ENCODE measurements around the gene CFAP73. TPM values are rescaled to one million over a fixed set of nuclear protein-coding genes. Genes with fewer than 3 reads are reported as not detected.
A peak's percentile ranks its signal among the peaks of the same experiment; 100 is the strongest.

Gene CFAP73
- total and polyA plus RNA-seq, 8 donors = 0.44 to 5.7 (median 1.6) TPM; not detected in 4

DNA sequence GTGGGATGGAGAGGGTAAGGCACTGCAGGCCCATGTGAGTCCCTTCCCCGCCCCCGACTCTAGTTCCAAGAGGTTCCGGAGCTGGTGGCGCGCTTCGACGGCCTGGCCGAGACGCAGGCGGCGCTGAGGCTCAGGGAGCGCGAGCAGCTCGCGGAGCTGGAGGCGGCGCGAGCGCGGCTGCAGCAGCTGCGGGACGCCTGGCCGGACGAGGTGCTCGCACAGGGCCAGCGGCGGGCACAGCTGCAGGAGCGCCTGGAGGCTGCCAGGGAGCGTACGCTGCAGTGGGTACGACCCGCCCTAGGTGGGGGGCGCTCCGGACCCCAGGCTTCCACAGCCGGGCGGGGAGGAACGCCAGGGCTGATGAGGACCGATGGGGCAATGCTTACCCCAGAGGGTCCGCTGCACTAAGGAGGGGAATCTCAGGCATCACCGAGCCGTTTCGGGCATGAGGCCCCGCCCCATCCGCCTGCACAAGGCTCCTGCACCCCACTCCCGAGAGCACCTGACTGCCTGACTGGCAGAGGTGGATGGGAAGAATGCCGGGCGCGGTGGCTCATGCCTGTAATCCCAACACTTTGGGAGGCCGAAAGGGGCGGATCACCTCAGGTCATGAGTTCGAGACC is 4.9 kb downstream of the CFAP73 start:
- TF ChIP-seq POLR2A (IDR thresholded peaks at IDR 0.05) = no peak
- TF ChIP-seq, protein P1, sequence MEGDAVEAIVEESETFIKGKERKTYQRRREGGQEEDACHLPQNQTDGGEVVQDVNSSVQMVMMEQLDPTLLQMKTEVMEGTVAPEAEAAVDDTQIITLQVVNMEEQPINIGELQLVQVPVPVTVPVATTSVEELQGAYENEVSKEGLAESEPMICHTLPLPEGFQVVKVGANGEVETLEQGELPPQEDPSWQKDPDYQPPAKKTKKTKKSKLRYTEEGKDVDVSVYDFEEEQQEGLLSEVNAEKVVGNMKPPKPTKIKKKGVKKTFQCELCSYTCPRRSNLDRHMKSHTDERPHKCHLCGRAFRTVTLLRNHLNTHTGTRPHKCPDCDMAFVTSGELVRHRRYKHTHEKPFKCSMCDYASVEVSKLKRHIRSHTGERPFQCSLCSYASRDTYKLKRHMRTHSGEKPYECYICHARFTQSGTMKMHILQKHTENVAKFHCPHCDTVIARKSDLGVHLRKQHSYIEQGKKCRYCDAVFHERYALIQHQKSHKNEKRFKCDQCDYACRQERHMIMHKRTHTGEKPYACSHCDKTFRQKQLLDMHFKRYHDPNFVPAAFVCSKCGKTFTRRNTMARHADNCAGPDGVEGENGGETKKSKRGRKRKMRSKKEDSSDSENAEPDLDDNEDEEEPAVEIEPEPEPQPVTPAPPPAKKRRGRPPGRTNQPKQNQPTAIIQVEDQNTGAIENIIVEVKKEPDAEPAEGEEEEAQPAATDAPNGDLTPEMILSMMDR (IDR thresholded peaks at IDR 0.05) = no peak
- TF ChIP-seq EP300 (IDR thresholded peaks at IDR 0.05) = no peak
- TF ChIP-seq POLR2AphosphoS5 (IDR thresholded peaks at IDR 0.05) = no peak

DNA sequence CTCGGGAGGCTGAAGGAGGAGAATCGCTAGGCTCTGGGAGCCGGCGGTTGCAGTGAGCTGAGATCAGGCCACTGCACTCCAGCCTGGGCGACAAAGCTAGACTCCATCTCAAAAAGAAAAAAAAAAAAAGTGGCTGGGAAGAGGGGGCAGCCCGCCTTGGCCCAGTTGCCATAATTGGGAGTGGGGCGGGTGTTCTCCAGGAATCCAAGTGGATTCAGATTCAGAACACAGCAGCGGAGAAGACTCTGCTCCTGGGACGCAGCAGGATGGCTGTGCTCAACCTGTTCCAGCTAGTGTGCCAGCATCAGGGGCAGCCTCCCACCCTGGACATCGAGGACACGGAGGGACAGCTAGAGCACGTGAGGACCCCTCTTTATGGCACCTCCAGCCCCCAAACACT is 5.5 kb downstream of the CFAP73 start:
- intact Hi-C loops (cut with DNase I; ENCODE audit: low total_unique reads) = no loop called here
- TF ChIP-seq, protein P1 (IDR thresholded peaks at IDR 0.05) = no peak
- no peak for TF ChIP-seq POLR2A (IDR thresholded peaks at IDR 0.05)
- no peak for TF ChIP-seq EP300 (IDR thresholded peaks at IDR 0.05)
- TF ChIP-seq POLR2AphosphoS5 (IDR thresholded peaks at IDR 0.05) = no peak
- Histone ChIP-seq H3K4me3 (no peak overlapping the region), H3K9me3 (no peaks in the 10 kb centered on the region), H3K27me3 (peaks cover 4 to 64% (median 45%) of the 10 kb centered on the region in 3 donors), H3K4me1 (peaks cover 20 to 37% (median 28%) of the 10 kb centered on the region in 4 donors), H3K36me3 (peaks cover 25 to 32% (median 30%) of the 10 kb centered on the region in 4 donors), H3K27ac (no peak overlapping the region)
- no peak for DNase-seq
- 73 to 79% (median 76%) methylated on average over 10 to 12 of the region's 12 CpGs for WGBS, 5 donors

More for the DNA sequence above, 4.9 kb downstream of the CFAP73 start:
- Histone ChIP-seq H3K27me3 (peaks cover 4 to 70% (median 45%) of the 10 kb centered on the region in 3 donors), H3K4me3 (peak overlapping the region in 3 of 4 donors; percentile 21 to 37 (median 27)), H3K9me3 (no peaks in the 10 kb centered on the region), H3K36me3 (peaks cover 20 to 26% (median 24%) of the 10 kb centered on the region in 4 donors), H3K27ac (no peak overlapping the region), H3K4me1 (peaks cover 24 to 43% (median 34%) of the 10 kb centered on the region in 4 donors)
- peak in 1 of 2 donors; percentile 75 for DNase-seq
- 0 to 8% (median 3%) methylated on average over 23 to 51 of the region's 51 CpGs for WGBS, 5 donors
- intact Hi-C loops (cut with DNase I; ENCODE audit: low total_unique reads) = no loop called here

DNA sequence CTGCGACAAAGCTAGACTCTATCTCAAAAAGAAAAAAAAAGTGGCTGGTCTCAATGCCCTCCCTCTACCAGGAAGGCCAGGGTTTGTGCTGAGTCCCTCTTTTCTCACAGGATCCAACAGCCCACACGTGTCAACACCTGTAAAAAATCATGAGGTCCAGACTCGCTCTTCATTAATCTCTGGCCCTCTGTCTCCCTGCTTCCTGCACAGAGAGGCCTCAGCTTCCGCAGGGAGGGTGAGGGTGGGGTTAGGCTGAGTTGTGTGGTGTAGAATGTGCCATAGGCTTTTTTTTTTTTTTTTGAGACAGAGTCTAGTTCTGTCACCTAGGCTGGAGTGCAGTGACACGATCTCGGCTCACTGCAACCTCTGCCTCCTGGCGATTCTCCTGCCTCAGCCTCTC is 6.1 kb downstream of the CFAP73 start:
- intact Hi-C loops (cut with DNase I; ENCODE audit: low total_unique reads) = no loop called here
- peaks cover 20 to 32% (median 27%) of the 10 kb centered on the region in 4 donors for H3K4me1 ChIP-seq
- no peak for TF ChIP-seq EP300 (IDR thresholded peaks at IDR 0.05)
- TF ChIP-seq POLR2A (IDR thresholded peaks at IDR 0.05) = no peak
- TF ChIP-seq, protein P1 (IDR thresholded peaks at IDR 0.05) = no peak
- TF ChIP-seq POLR2AphosphoS5 (IDR thresholded peaks at IDR 0.05) = no peak
- no peak overlapping the region for H3K4me3 ChIP-seq
- no peaks in the 10 kb centered on the region for H3K9me3 ChIP-seq
- peaks cover 31 to 38% (median 36%) of the 10 kb centered on the region in 4 donors for H3K36me3 ChIP-seq
- no peak overlapping the region for H3K27ac ChIP-seq
- peaks cover 4 to 58% (median 40%) of the 10 kb centered on the region in 3 donors for H3K27me3 ChIP-seq
- DNase-seq = peak in 1 of 2 donors; percentile 41
- 53 to 64% (median 56%) methylated on average over 7 of the region's 7 CpGs for WGBS, 5 donors

DNA sequence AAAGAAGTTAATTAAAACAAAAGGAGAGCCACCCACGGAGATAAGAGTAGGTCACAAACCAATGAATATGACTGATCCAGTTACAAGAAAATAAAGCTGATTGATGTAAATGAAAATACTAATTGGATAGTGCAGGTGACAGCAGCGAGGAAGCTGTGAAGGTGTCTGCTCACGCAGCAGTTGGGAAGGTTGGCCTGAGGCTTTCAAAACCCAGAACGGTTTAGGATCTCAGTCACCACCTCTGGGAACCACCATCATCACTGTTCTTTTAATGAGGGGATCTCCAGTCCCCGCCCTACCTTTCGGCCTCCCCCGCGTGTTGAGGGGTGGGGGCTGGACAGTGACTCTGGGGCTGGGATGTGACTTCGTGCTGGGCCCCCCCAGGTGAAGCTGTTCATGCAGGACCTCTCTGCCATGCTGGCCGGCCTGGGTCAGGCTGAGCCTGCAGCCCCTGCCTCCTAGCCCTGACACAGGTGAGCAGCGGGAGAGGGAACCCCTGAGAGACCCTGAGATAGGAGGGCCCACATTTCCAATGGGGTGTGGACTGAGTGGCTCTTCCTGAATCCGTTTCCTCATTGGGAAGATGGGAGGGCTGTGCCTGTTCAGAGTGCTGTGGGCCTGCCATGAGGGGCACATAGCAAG is 7.8 kb downstream of the CFAP73 start:
- no peak overlapping the region for H3K27ac ChIP-seq
- TF ChIP-seq, protein P1 (IDR thresholded peaks at IDR 0.05) = no peak
- TF ChIP-seq POLR2A (IDR thresholded peaks at IDR 0.05) (no peak), EP300 (IDR thresholded peaks at IDR 0.05) (no peak), POLR2AphosphoS5 (IDR thresholded peaks at IDR 0.05) (no peak)
- 84 to 88% (median 85%) methylated on average over 12 of the region's 12 CpGs for WGBS, 5 donors
- H3K27me3 ChIP-seq = peaks cover 4 to 41% (median 28%) of the 10 kb centered on the region in 3 donors
- H3K36me3 ChIP-seq = peaks cover 40 to 55% (median 53%) of the 10 kb centered on the region in 4 donors
- H3K4me3 ChIP-seq = no peak overlapping the region
- H3K4me1 ChIP-seq = peaks cover 20 to 30% (median 27%) of the 10 kb centered on the region in 4 donors
- no peaks in the 10 kb centered on the region for H3K9me3 ChIP-seq
- intact Hi-C loops (cut with DNase I; ENCODE audit: low total_unique reads) = no loop called here
- DNase-seq = no peak
